Activated T-helper 1 cell treated with anti-CD3 and anti-CD28 coated beads, Interleukin-2, amount 50 U/mL, for 16 hours (primary cell): ENCODE data around the gene RAMP3.

Experiments
- DNase-seq, 2 donors: peaks; one replicate each; pipeline ENCODE4 v3.0.0-alpha.2; 2020; ENCODE audit warnings: low read depth in 1 of 2, low spot score in 1 of 2

RAMP3 gene

DNA sequence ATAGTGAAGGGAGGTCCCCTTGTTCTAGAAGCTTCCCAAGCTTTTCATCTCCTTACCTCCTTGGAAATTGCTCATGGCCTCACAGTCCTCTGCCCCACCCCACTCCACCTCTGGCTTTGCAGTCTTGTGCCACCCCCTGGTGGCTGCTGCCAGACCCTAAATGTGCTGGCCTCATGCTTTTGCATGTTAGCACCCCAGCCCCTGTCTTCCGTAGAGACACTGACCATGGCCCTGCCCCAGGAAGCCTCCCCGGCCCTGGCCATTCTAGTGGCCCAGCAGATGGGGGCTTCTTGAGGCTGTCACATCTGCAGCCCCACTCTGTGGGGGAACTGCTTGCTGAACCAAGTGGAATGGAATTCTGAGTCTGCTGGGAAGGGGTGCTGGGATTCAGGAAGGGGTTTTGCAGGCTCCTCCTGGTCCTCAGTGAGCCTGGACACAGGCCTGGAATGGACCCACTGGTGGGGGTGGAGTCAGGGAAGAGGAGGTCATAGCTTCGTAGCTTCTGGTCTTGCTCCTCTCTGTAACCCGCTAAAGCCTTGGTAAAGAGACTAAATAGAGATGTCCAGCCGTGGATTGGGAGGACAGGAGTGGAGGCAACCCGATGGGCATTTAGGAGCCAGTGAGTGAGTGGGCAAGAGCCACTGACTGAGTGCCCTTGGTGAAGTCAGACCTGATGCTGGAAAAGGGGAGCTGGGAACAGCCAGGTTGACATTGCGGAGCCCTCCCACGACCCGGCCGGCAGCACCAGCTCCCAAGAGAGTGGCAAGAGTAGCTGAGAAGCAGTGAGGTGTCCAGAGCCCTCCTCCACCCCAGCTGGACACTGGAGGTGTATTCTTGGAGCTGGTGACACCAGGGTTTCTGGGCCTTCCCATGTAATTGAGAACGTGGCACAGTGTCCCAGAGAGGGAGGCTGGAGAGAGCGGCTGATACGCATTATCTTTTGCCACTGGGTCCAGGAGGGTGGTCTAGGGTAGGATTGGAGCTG lies 20.9 kb downstream of the RAMP3 start:
- no peak for DNase-seq

GRCh38 chr7:45179666-45180065 lies 22.1 kb downstream of the RAMP3 start:
- no peak for DNase-seq

DNA sequence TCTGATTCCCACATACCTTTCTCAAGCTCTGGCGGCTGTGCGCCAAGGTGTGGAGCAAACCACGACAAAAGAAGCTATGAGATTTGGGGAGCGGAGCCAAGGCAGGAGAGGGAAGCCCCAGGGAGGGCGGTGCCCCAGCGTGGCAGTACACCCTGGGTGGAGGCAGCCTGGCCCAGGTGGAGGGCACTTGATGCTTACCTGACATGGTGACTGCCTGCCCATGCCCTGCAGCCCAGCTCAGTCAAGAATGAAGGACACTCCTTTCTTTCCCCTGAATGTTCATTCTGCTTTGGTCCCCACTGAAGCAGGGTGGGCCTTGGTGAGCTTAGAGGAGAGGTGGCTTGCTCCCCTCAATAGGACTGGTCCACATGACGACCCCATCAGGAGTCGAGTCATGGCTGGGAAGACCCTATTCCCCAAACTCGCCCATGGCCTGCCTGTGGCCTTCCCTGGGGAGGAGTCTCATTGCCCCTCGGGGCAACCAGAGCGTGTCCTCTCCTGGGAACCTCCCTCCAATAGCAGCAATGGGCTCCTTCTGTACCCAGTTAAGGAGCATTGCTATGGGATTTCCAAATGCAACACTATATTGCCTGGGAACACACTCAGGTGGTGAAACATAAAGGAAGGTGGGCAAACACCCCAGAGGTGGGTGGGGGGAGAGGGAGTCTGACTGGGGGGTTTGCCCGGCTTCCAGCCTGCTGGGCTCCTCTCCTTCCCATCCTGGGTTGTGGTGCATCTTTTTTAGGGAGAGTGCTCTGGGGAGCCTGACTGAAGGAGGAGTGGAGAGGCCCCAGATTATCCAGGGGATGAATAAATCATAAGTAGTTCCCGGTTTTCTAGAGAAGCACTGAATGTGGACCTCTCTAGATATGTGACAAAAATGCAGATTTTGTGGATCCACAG lies 22.7 kb downstream of the RAMP3 start:
- no peak for DNase-seq

- no peak for DNase-seq
Measured at GRCh38 chr7:45181286-45181960, 23.8 kb downstream of the RAMP3 start.

GRCh38 chr7:45181991-45182855 lies 24.6 kb downstream of the RAMP3 start:
- no peak for DNase-seq

DNA sequence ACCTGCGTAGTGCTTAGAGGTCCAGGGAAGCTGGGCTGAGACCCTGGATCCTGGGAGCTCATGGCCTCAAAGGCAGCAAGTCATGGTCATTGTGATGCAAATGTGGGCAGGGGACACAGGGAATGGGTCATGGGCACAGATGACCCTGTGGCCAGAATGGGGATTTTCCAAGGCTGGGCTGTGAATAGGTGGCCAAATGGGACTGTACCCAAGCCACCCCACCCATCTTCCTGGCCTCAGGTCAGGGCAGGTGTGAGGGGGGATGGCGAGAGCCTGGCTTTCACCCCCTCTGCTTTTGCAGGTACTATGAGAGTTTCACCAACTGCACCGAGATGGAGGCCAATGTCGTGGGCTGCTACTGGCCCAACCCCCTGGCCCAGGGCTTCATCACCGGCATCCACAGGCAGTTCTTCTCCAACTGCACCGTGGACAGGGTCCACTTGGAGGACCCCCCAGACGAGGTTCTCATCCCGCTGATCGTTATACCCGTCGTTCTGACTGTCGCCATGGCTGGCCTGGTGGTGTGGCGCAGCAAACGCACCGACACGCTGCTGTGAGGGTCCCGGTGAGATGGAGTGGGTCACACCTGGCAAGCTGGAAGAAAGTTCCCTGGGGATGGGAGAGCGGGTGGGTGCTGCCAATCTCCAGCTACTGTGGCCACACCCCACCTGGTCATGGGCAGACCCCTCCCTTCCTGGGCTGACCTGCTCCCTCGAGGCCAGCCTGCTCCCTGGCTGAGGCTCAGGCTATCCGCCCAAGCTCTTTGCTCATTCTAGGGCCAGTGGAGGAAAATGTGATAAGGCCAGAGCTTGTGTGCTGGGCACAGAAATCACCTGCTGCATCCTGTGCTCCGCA lies 25.5 kb downstream of the RAMP3 start:
- DNase-seq = no peak

DNA sequence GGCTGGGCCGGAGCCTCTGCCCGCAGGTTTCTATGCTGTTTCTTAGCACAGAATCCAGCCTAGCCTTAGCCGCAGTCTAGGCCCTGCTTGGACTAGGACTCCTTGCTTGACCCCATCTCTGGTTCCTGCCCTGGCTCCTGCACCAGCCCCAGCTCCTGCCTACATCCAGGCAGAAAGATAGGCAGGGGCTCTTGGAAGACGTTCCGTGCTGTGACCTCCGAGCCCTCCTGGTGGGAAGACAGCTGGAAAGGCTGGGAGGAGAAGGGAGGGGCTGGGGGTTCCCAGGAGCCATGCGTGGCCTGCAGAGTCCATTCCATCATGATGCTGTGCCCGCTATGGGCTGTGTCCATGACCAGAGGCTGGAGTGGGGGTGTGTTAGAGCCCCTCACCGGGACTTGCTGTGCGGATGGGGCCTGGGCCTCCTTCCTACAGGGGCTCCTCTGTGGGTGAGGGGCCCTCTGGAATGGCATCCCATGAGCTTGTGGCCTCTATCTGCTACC lies 26.2 kb downstream of the RAMP3 start:
- no peak for DNase-seq

GRCh38 chr7:45184326-45185027 lies 26.9 kb downstream of the RAMP3 start:
- no peak for DNase-seq

GRCh38 chr7:45185028-45185863 lies 27.7 kb downstream of the RAMP3 start:
- DNase-seq = no peak

GRCh38 chr7:45185864-45186250 lies 28.3 kb downstream of the RAMP3 start:
- no peak for DNase-seq

DNA sequence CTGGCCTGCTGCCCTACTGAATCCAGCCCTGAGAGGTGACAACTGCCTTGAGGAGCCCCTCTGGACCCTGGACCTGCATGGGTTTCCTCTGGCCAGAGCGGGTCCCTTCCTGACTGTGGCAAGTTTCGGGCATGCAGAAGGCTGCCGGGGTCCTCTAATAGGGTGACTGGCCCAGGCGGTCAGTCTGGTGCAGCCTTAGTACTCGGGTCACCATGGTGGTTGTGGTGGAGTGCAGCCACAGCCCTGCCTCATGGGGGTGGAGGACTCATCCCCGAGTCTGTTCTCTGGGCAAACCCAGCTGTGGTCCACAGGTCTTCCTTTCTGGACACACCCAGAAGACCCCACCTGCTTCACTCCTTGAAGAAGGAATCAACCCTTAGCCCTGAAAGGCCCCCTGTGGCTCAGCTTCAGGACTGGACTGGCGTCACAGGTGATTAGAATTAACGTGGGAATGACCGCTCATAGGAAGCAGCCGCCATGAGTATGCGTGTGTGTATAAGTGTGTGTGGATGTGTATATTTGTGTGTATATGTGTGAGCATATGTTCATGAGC lies 28.7 kb downstream of the RAMP3 start:
- no peak for DNase-seq

DNA sequence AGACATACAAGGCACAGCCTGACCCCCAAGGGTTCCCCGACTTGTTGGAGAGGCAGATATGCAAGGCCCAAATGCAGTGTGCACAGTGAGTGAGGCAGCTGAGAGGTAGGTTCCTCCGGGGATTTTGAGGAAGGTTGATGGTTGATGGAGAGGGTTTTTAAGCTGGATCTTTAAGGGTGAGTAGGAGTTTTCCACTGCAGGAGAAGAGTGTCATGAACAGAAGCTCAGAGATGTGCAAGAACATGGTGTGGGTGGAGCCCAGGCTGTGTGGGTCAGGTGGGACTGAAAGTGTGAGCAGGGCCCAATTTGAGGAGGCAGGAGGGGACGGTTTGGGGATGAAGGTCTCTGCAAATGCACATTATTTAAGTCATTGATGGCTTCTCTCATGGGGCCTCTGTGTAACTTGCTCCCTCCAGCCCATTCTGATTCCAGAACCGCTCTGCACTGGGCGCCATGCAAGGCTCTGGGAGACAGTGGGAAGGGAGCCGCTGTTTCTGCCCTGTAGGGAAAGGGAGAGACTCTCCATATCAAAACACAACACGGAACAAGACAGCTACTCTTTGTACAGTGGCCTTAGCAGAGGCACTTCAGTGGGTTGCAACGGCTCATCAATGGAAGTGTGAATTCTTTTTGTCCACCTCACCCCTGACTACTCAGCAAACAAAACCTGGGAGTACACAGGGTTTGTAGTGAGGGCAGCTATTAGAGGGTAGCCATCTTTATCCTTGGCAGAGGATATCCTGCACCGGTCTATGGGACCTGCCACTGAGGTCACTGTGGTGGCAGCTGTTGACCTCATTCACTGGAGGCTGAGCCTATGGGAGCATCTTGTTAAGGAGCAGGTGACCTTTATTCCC lies 29.7 kb downstream of the RAMP3 start:
- DNase-seq = no peak

DNA sequence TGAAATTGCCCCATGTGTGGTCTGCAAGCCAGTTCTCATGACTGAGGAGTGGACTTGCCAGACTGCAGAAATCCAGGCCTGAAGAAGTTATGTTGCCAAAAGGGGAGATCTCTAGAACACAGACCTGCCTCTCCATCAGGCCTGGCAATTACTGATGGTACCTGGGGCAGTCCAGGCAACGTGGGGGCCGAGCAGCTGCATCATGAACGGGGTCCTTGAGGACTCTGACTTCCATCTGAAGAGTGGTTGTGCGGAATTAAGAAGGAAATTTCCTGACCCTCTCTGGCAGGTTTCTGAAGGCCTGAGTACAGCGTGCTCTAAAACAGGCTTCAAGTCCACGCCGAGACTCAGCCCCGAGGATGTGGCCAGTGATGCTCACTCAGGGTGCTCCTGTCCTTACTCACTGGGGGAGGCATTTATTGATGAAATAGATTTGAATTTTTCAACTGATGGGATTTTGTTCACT lies 30.4 kb downstream of the RAMP3 start:
- no peak for DNase-seq

DNA sequence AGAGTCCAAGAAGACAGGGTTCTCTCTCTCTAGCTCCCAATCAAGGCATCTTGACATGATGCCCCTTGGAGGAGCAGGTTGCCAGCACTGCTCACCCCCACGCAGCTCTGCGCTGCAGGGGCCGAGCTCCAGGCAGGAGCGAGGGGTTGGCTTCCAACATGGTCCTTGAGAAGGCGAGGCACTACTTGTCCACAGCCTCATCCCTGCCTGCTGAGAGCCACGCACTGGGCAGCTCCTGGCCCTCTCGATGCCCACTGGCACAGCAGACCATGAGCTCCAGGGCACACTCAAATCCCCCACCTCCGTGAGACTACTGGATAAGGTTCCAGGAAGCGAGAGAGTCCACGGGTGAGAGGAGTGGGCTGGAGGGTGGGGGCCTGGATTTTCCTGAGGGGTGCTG lies 31.1 kb downstream of the RAMP3 start:
- DNase-seq = no peak

GRCh38 chr7:45189151-45189970 lies 31.8 kb downstream of the RAMP3 start:
- DNase-seq = no peak
